Liver (tissue), 9 donors: ENCODE results near the gene ASS1. TPM values are rescaled to one million over a fixed set of nuclear protein-coding genes. Genes with fewer than 3 reads are reported as not detected.

Experiments
- DNase-seq: peaks from one replicate; pipeline ENCODE4 v3.0.0-alpha.2; 2017; ENCODE audit warnings: low spot score
- H3K27ac ChIP-seq, 2 donors: one replicate each; pipeline ENCODE4 v1.7.0; 2013; ENCODE audit warnings: inconsistent platforms in 2 of 2, low read length in 2 of 2, control low read depth in 1 of 2, low read depth in 1 of 2, mild to moderate bottlenecking in 1 of 2
- H3K27me3 ChIP-seq, 4 donors: one replicate each; pipeline versions ENCODE4 v1.6.1 to v1.7.0; 2013; ENCODE audit warnings: low read length in 3 of 4, inconsistent platforms in 1 of 4, mild to moderate bottlenecking in 1 of 4, moderate library complexity in 1 of 4; ENCODE audit not compliant: control insufficient read depth in 4 of 4, insufficient read depth in 4 of 4
- H3K36me3 ChIP-seq, 4 donors: one replicate each; pipeline versions ENCODE4 v1.6.1 to v1.7.0; 2013; ENCODE audit warnings: low read length in 3 of 4, mild to moderate bottlenecking in 3 of 4, low read depth in 1 of 4, moderate library complexity in 1 of 4; ENCODE audit not compliant: control insufficient read depth in 4 of 4, insufficient read depth in 3 of 4
- H3K4me1 ChIP-seq, 4 donors: one replicate each; pipeline versions ENCODE4 v1.6.1 to v1.7.0; 2013; ENCODE audit warnings: low read length in 3 of 4, mild to moderate bottlenecking in 3 of 4, moderate library complexity in 1 of 4; ENCODE audit not compliant: control insufficient read depth in 4 of 4, insufficient read depth in 4 of 4
- H3K4me3 ChIP-seq, 3 donors: one replicate each; pipeline versions ENCODE4 v1.6.1 to v1.7.0; 2013; ENCODE audit warnings: low read length in 3 of 3, control low read depth in 1 of 3, low read depth in 1 of 3, mild to moderate bottlenecking in 1 of 3
- H3K9ac ChIP-seq, 2 donors: one replicate each; pipeline ENCODE4 v1.7.0; 2013; ENCODE audit warnings: low read length in 2 of 2, mild to moderate bottlenecking in 2 of 2, moderate library complexity in 2 of 2, control low read depth in 1 of 2, low read depth in 1 of 2
- H3K9me3 ChIP-seq, 4 donors: one replicate each; pipeline versions ENCODE4 v1.6.1 to v1.7.0; 2013; ENCODE audit warnings: low read length in 3 of 4; ENCODE audit not compliant: control insufficient read depth in 4 of 4
- ATF3 ChIP-seq: IDR thresholded peaks from 2 replicates; pipeline ENCODE4 v1.6.1; 2016; ENCODE audit warnings: antibody characterized with exemption
- CTCF ChIP-seq: fragments of 150-350 bp; IDR thresholded peaks from 2 replicates; pipeline ENCODE4 v1.5.1; 2017; ENCODE audit warnings: improper control_type of control experiment, low read depth, low read length; ENCODE audit not compliant: missing input control
- EGR1 ChIP-seq, 2 donors: IDR thresholded peaks; 2 replicates each; pipeline ENCODE4 v1.6.1; 2016 to 2018; ENCODE audit warnings: antibody characterized with exemption in 2 of 2, low read depth in 2 of 2
- FOXA1 ChIP-seq: IDR thresholded peaks from 2 replicates; pipeline ENCODE4 v1.6.1; 2016; ENCODE audit warnings: antibody characterized with exemption
- FOXA2 ChIP-seq: IDR thresholded peaks from 2 replicates; pipeline ENCODE4 v1.6.1; 2016; ENCODE audit warnings: antibody characterized with exemption
- GABPA ChIP-seq, 2 donors: IDR thresholded peaks in 1 of 2; conservative IDR thresholded peaks in 1 of 2; 2 replicates each; pipeline ENCODE4 v1.6.1; 2016; ENCODE audit warnings: antibody characterized with exemption in 2 of 2, mild to moderate bottlenecking in 1 of 2, moderate library complexity in 1 of 2
- HNF4A ChIP-seq, 2 donors: conservative IDR thresholded peaks; 2 replicates each; pipeline ENCODE4 v1.6.1; 2016; ENCODE audit warnings: antibody characterized with exemption in 2 of 2, mild to moderate bottlenecking in 2 of 2
- HNF4G ChIP-seq: IDR thresholded peaks from 2 replicates; pipeline ENCODE4 v1.6.1; 2016; ENCODE audit warnings: antibody characterized with exemption
- JUND ChIP-seq, 2 donors: IDR thresholded peaks; 2 replicates each; pipeline ENCODE4 v1.6.1; 2016; ENCODE audit warnings: antibody characterized with exemption in 2 of 2
- MAX ChIP-seq: IDR thresholded peaks from 2 replicates; pipeline ENCODE4 v1.6.1; 2016; ENCODE audit warnings: antibody characterized with exemption
- NR2F2 ChIP-seq: IDR thresholded peaks from 2 replicates; pipeline ENCODE4 v1.6.1; 2016; ENCODE audit warnings: antibody characterized with exemption
- RXRA ChIP-seq, 2 donors: IDR thresholded peaks; 2 replicates each; pipeline ENCODE4 v1.6.1; 2017 to 2018; ENCODE audit warnings: antibody characterized with exemption in 2 of 2, mild to moderate bottlenecking in 1 of 2
- SP1 ChIP-seq: IDR thresholded peaks from 2 replicates; pipeline ENCODE4 v1.6.1; 2018; ENCODE audit warnings: antibody characterized with exemption, mild to moderate bottlenecking
- TAF1 ChIP-seq: conservative IDR thresholded peaks from 2 replicates; pipeline ENCODE4 v1.6.1; 2016; ENCODE audit warnings: antibody characterized with exemption, mild to moderate bottlenecking
- ZBTB33 ChIP-seq: IDR thresholded peaks from 2 replicates; pipeline ENCODE4 v1.6.1; 2016; ENCODE audit warnings: antibody characterized with exemption
- WGBS: extraction: QIAGEN DNeasy Blood & Tissue Kit; methylation state at CpG from one replicate; pipeline ENCODE4 v1.1.7; 2013; 5-methylcytosine and 5-hydroxymethylcytosine counted together
- polyA plus RNA-seq, 2 donors: library from polyadenylated mRNA; stranded (reverse) in 1 of 2; unstranded in 1 of 2; fragments of 200-250 nt in 1 of 2; fragments of >200 nt in 1 of 2; fragmentation: Nextera tagmentation in 1 of 2; extraction: Ambion mirVana in 1 of 2; gene quantifications; one replicate each; pipeline versions ENCODE4 v1.2.1 to v1.2.3, GENCODE V29; 2013 to 2015
- total RNA-seq, 2 donors: library from RNA; depleted of rRNA; stranded (reverse); fragments of >200 nt; gene quantifications; one replicate each; pipeline ENCODE4 v1.2.3, GENCODE V29; 2014
- donor health status: healthy.
- donor health status: healthy.
- donor health status: healthy.
- donor health status: healthy.
- donor health status: healthy.

ASS1 gene
- total and polyA plus RNA-seq, 4 donors = 396 to 711 (median 533) TPM

- H3K4me3 ChIP-seq = no peak overlapping the region
- no peak overlapping the region for H3K9ac ChIP-seq
- no peaks in the 10 kb centered on the region for H3K36me3 ChIP-seq
- peaks cover 1 to 19% (median 16%) of the 10 kb centered on the region in 4 donors for H3K4me1 ChIP-seq
- no peaks in the 10 kb centered on the region for H3K27me3 ChIP-seq
- H3K27ac ChIP-seq = no peak overlapping the region
- H3K9me3 ChIP-seq = no peaks in the 10 kb centered on the region
- TF ChIP-seq CTCF = no peak
- DNase-seq = no peak
- WGBS = 86% methylated on average over 7 of the region's 7 CpGs
These were observed 77.6 kb downstream of the ASS1 start for GRCh38 chr9:130522233-130522808.

GRCh38 chr9:130523921-130524320 is 79.2 kb downstream of the ASS1 start:
- Histone ChIP-seq H3K4me1 (peaks cover 2 to 20% (median 14%) of the 10 kb centered on the region in 4 donors), H3K9ac (no peak overlapping the region), H3K4me3 (no peak overlapping the region), H3K27me3 (no peaks in the 10 kb centered on the region), H3K9me3 (no peaks in the 10 kb centered on the region), H3K27ac (no peak overlapping the region), H3K36me3 (no peaks in the 10 kb centered on the region)
- no peak for DNase-seq
- WGBS = 80% methylated on average over 12 of the region's 12 CpGs
- TF ChIP-seq MAX (no peak), ATF3 (no peak), EGR1 (IDR thresholded peaks at IDR 0.05; ENCODE audit: low read depth in 2 of 2) (no peak), FOXA2 (no peak), RXRA (IDR thresholded peaks at IDR 0.05) (no peak), JUND (IDR thresholded peaks at IDR 0.05) (no peak), HNF4A (conservative IDR thresholded peaks at IDR 0.05) (no peak)

GRCh38 chr9:130526193-130526853 is 81.6 kb downstream of the ASS1 start:
- no peak overlapping the region for H3K9ac ChIP-seq
- H3K4me1 ChIP-seq = peaks cover 2 to 27% (median 19%) of the 10 kb centered on the region in 4 donors
- DNase-seq = no peak
- TF ChIP-seq ATF3 (no peak), HNF4A (conservative IDR thresholded peaks at IDR 0.05) (no peak), ZBTB33 (no peak), TAF1 (no peak), GABPA (IDR thresholded peaks at IDR 0.05 in 1 of 2, conservative IDR thresholded peaks at IDR 0.05 in 1 of 2) (no peak), RXRA (IDR thresholded peaks at IDR 0.05) (no peak), SP1 (no peak), FOXA1 (no peak), JUND (IDR thresholded peaks at IDR 0.05) (no peak), HNF4G (no peak), NR2F2 (no peak)
- no peaks in the 10 kb centered on the region for H3K27me3 ChIP-seq
- H3K4me3 ChIP-seq = no peak overlapping the region
- H3K36me3 ChIP-seq = no peaks in the 10 kb centered on the region
- H3K9me3 ChIP-seq = no peaks in the 10 kb centered on the region
- 76% methylated on average over 18 of the region's 18 CpGs for WGBS
- H3K27ac ChIP-seq = peak overlapping the region in 1 of 2 donors; percentile 26
